Loucy (cell line): ENCODE results near the gene SGK2.

Source experiments
- H2AFZ ChIP-seq: fragments of 200-600 bp; sonication (generic); 2 replicates; pipeline ENCODE4 v1.6.0; 2016; ENCODE audit warnings: antibody characterized with exemption, mild to moderate bottlenecking, low read length, moderate library complexity
- H3F3A ChIP-seq: fragments of 200-600 bp; 2 replicates; pipeline ENCODE4 v1.6.0; 2016; ENCODE audit warnings: antibody characterized with exemption, low read depth, mild to moderate bottlenecking
- H3K27me3 ChIP-seq: fragments of 200-600 bp; sonication (generic); 2 replicates; pipeline ENCODE4 v1.6.1; 2014; ENCODE audit warnings: low read length, mild to moderate bottlenecking; ENCODE audit not compliant: insufficient read depth, poor library complexity, severe bottlenecking
- H3K36me3 ChIP-seq: fragments of 200-600 bp; sonication (generic); 2 replicates; pipeline ENCODE4 v1.6.1; 2016; ENCODE audit warnings: low read length; ENCODE audit not compliant: insufficient read depth
- H3K4me1 ChIP-seq: fragments of 200-600 bp; sonication (generic); 2 replicates; pipeline ENCODE4 v1.5.1; 2014; ENCODE audit warnings: low read length, mild to moderate bottlenecking; ENCODE audit not compliant: insufficient read depth, poor library complexity, severe bottlenecking
- H3K4me2 ChIP-seq: fragments of 200-600 bp; sonication (generic); 2 replicates; pipeline ENCODE4 v1.6.0; 2014; ENCODE audit warnings: antibody characterized with exemption, low read length, low read depth, mild to moderate bottlenecking; ENCODE audit not compliant: poor library complexity, severe bottlenecking
- H3K4me3 ChIP-seq: fragments of 200-600 bp; sonication (generic); 2 replicates; pipeline ENCODE4 v1.5.1; 2014; ENCODE audit warnings: low read length, mild to moderate bottlenecking, mixed read lengths; ENCODE audit not compliant: poor library complexity, severe bottlenecking
- H3K79me2 ChIP-seq: fragments of 200-600 bp; sonication (generic); 2 replicates; pipeline ENCODE4 v1.6.1; 2014; ENCODE audit warnings: low read length; ENCODE audit not compliant: insufficient read depth
- H3K9ac ChIP-seq: fragments of 200-600 bp; sonication (generic); 2 replicates; pipeline ENCODE4 v1.6.0; 2014; ENCODE audit warnings: mild to moderate bottlenecking, low read depth, low read length, moderate library complexity; ENCODE audit not compliant: poor library complexity, severe bottlenecking
- H3K9me2 ChIP-seq: fragments of 200-600 bp; sonication (generic); replicated peaks from 2 replicates; pipeline ENCODE4 v1.6.1; 2016; ENCODE audit warnings: low read depth, low read length, mixed read lengths
- H3K9me3 ChIP-seq: fragments of 200-600 bp; sonication (generic); 2 replicates; pipeline ENCODE4 v1.6.1; 2014; ENCODE audit warnings: mild to moderate bottlenecking, antibody characterized with exemption, low read length, low read depth; ENCODE audit not compliant: insufficient read depth
- H4K20me1 ChIP-seq: fragments of 200-600 bp; sonication (generic); 2 replicates; pipeline ENCODE4 v1.6.0; 2014; ENCODE audit warnings: antibody characterized with exemption, low read length, mild to moderate bottlenecking; ENCODE audit not compliant: insufficient read depth, poor library complexity, severe bottlenecking
- EZH2phosphoT487 ChIP-seq: fragments of 200-600 bp; IDR thresholded peaks from 2 replicates; pipeline ENCODE4 v1.6.1; 2018; ENCODE audit warnings: antibody characterized with exemption, mild to moderate bottlenecking, moderate library complexity, borderline replicate concordance
- TF ChIP-seq, protein P1 (sequence below): fragments of 200-600 bp; sonication (generic); conservative IDR thresholded peaks from 2 replicates; pipeline ENCODE4 v1.5.1; 2014; ENCODE audit warnings: mild to moderate bottlenecking, antibody characterized with exemption, low read length

The SGK2 gene

GRCh38 chr20:43516251-43516824 is 42.5 kb upstream of the SGK2 start:
- peaks cover 15% of the 10 kb centered on the region; the same call in 1 of the 2 replicates for H3K79me2 ChIP-seq
- H3F3A ChIP-seq = no peaks in the 10 kb centered on the region
- H2AFZ ChIP-seq = no peak overlapping the region
- H3K4me2 ChIP-seq = peak overlapping the region; percentile 66
- peak overlapping the region; percentile 75 for H3K9ac ChIP-seq
- H4K20me1 ChIP-seq = no peaks in the 10 kb centered on the region
- peak overlapping the region; percentile 74 for H3K4me3 ChIP-seq
- TF ChIP-seq, protein P1, sequence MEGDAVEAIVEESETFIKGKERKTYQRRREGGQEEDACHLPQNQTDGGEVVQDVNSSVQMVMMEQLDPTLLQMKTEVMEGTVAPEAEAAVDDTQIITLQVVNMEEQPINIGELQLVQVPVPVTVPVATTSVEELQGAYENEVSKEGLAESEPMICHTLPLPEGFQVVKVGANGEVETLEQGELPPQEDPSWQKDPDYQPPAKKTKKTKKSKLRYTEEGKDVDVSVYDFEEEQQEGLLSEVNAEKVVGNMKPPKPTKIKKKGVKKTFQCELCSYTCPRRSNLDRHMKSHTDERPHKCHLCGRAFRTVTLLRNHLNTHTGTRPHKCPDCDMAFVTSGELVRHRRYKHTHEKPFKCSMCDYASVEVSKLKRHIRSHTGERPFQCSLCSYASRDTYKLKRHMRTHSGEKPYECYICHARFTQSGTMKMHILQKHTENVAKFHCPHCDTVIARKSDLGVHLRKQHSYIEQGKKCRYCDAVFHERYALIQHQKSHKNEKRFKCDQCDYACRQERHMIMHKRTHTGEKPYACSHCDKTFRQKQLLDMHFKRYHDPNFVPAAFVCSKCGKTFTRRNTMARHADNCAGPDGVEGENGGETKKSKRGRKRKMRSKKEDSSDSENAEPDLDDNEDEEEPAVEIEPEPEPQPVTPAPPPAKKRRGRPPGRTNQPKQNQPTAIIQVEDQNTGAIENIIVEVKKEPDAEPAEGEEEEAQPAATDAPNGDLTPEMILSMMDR = no peak
- 0 out of 2 replicates have a peak, but pooled peaks cover 3% of the 10 kb centered on the region for H3K9me3 ChIP-seq
- no peaks in the 10 kb centered on the region for H3K36me3 ChIP-seq
- H3K27me3 ChIP-seq = no peaks in the 10 kb centered on the region
- H3K9me2 ChIP-seq = no peaks in the 10 kb centered on the region
- no peaks in the 10 kb centered on the region for H3K4me1 ChIP-seq

- Histone ChIP-seq H3K27me3 (no peaks in the 10 kb centered on the region), H3K79me2 (peaks cover 13% of the 10 kb centered on the region; the same call in 1 of the 2 replicates), H3K9me3 (0 out of 2 replicates have a peak, but pooled peaks cover 3% of the 10 kb centered on the region), H3F3A (no peaks in the 10 kb centered on the region), H3K4me2 (no peak overlapping the region), H3K9me2 (no peaks in the 10 kb centered on the region), H3K4me1 (no peaks in the 10 kb centered on the region), H2AFZ (no peak overlapping the region), H4K20me1 (no peaks in the 10 kb centered on the region), H3K9ac (no peak overlapping the region), H3K36me3 (no peaks in the 10 kb centered on the region), H3K4me3 (no peak overlapping the region)
- TF ChIP-seq, protein P1 = no peak
- TF ChIP-seq EZH2phosphoT487 = no peak
Measured at GRCh38 chr20:43520074-43520630, 38.7 kb upstream of the SGK2 start.

DNA sequence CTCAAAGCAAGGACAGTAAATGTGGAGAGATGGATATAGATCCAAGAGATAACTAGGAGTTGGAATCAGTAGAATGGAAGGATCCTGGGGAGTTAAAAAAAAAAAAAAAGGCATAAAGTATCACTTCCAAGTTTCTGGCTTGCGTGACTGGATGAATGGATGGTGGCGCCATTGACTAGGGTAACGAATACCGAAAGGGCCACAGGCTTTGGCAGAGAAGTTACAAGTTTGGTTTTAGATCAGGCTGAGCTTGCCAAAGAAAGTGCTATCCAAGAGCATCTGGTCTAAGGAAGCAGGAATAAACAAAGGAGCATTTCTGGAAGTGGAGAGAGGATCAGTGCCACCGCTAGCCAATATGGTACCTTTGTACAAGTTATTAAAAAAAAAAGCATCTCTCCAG is 33.8 kb upstream of the SGK2 start:
- H4K20me1 ChIP-seq = no peaks in the 10 kb centered on the region
- H3K9me2 ChIP-seq = no peaks in the 10 kb centered on the region
- no peaks in the 10 kb centered on the region for H3K27me3 ChIP-seq
- no peaks in the 10 kb centered on the region for H3F3A ChIP-seq
- no peaks in the 10 kb centered on the region for H3K36me3 ChIP-seq
- no peak overlapping the region for H2AFZ ChIP-seq
- H3K9ac ChIP-seq = no peak overlapping the region
- H3K4me3 ChIP-seq = no peak overlapping the region
- H3K4me1 ChIP-seq = no peaks in the 10 kb centered on the region
- 0 out of 2 replicates have a peak, but pooled peaks cover 1% of the 10 kb centered on the region for H3K9me3 ChIP-seq
- H3K4me2 ChIP-seq = no peak overlapping the region
- no peaks in the 10 kb centered on the region for H3K79me2 ChIP-seq
- TF ChIP-seq EZH2phosphoT487 = no peak
- TF ChIP-seq, protein P1 = no peak
